Measurements from ENCODE around the gene WASF3. TPM values are rescaled to one million over a fixed set of nuclear protein-coding genes. Genes with fewer than 3 reads are reported as not detected.

WASF3 gene
- total and polyA plus RNA-seq, 10 of the 15 experiments (the other 5 are each of a cell fraction or from before 2014, with no cell fraction given), result under 0.01 to 0.10 (median 0.01) TPM; not detected in 7

- H3K9ac ChIP-seq (ENCODE audit: control insufficient read depth, insufficient read depth, low read length), result no peak overlapping the region
- H3K36me3 ChIP-seq (ENCODE audit: control insufficient read depth in 2 of 2, insufficient read depth in 2 of 2, low read length in 1 of 2), result no peaks in the 10 kb centered on the region
- H3K4me3 ChIP-seq, result no peak overlapping the region
- ChIA-PET SMC1A (ENCODE audit: uncharacterized antibody, unreplicated experiment) (no interaction called here), CTCF (no interaction called here), RAD21 (ENCODE audit: unreplicated experiment) (no interaction called here), POLR2A (no interaction called here)
- H3K4me2 ChIP-seq (ENCODE audit: control insufficient read depth, insufficient read depth), result no peak overlapping the region
- BruUV-seq (replicated peaks), result no TSS peak
- no peak overlapping the region for H3K27ac ChIP-seq (ENCODE audit: control insufficient read depth, insufficient read depth)
- H4K20me1 ChIP-seq (ENCODE audit: control insufficient read depth, insufficient read depth), result no peaks in the 10 kb centered on the region
- H3K4me1 ChIP-seq (ENCODE audit: control insufficient read depth, insufficient read depth, low read length), result no peaks in the 10 kb centered on the region
- no peak overlapping the region for H2AFZ ChIP-seq (ENCODE audit: control insufficient read depth, low read depth, low read length)
- FAIRE-seq (no peak), DNase-seq (ENCODE audit: low read depth, low spot score) (no peak), ATAC-seq (no peak)
- WGBS (ENCODE audit: insufficient coverage, insufficient replicate concordance, low lambda C conversion rate, missing lambda C conversion rate), result 42% methylated on average over 8 of the region's 8 CpGs
- H3K27me3 ChIP-seq (replicated peaks in 1 of 2; ENCODE audit: control insufficient read depth in 2 of 2, insufficient read depth in 2 of 2, low read length in 1 of 2), result no peaks in the 10 kb centered on the region
- H3K9me3 ChIP-seq (replicated peaks; ENCODE audit: control insufficient read depth, insufficient read depth, low read length), result no peaks in the 10 kb centered on the region
- intact Hi-C loops (cut with micrococcal nuclease; ENCODE audit: unreplicated experiment) (no loop called here), in situ Hi-C loops (cut with MboI) (no loop called here)
- TF ChIP-seq CHD4 (IDR thresholded peaks at IDR 0.05) (no peak), POU2F2 (IDR thresholded peaks at IDR 0.05; ENCODE audit: borderline replicate concordance, low read depth, low read length) (no peak), SPI1 (IDR thresholded peaks at IDR 0.05; ENCODE audit: borderline replicate concordance, insufficient read depth, low read depth, low read length) (no peak), SKIL (IDR thresholded peaks at IDR 0.05; ENCODE audit: low read depth, poor library complexity, severe bottlenecking) (no peak), KLF5 (IDR thresholded peaks at IDR 0.05; ENCODE audit: partially characterized antibody) (no peak), ELK1 (IDR thresholded peaks at IDR 0.05; ENCODE audit: low read depth, low read length) (no peak), IKZF2 (IDR thresholded peaks at IDR 0.05) (no peak)
- H3K79me2 ChIP-seq (ENCODE audit: control insufficient read depth, insufficient read depth, low read length), result no peaks in the 10 kb centered on the region
Measured at GRCh38 chr13:26594363-26594762, 36.9 kb downstream of the WASF3 start.
